Prostate gland (tissue), 2 donors: Measurements from ENCODE around the gene RAB43.

Experiments
- POLR2A ChIP-seq: fragments of 450-650 bp; IDR thresholded peaks from one replicate; pipeline ENCODE4 v1.6.1; 2016; ENCODE audit warnings: antibody characterized with exemption, mild to moderate bottlenecking
- POLR2AphosphoS5 ChIP-seq: sonication (generic); formaldehyde crosslinking; IDR thresholded peaks from one replicate; pipeline ENCODE4 v1.6.1; 2017; ENCODE audit warnings: antibody characterized with exemption
- TF ChIP-seq, protein P1 (sequence below), 4 experiments: fragments of 200-600 bp in 2 of 4; fragments of 450-650 bp in 2 of 4; sonication (generic) in 2 of 4; IDR thresholded peaks; 1 replicate in 3 of 4; 2 replicates in 1 of 4; pipeline ENCODE4 v1.5.1; 2016 to 2019; ENCODE audit warnings: antibody characterized with exemption in 4 of 4, mild to moderate bottlenecking in 2 of 4, moderate library complexity in 2 of 4

DNA sequence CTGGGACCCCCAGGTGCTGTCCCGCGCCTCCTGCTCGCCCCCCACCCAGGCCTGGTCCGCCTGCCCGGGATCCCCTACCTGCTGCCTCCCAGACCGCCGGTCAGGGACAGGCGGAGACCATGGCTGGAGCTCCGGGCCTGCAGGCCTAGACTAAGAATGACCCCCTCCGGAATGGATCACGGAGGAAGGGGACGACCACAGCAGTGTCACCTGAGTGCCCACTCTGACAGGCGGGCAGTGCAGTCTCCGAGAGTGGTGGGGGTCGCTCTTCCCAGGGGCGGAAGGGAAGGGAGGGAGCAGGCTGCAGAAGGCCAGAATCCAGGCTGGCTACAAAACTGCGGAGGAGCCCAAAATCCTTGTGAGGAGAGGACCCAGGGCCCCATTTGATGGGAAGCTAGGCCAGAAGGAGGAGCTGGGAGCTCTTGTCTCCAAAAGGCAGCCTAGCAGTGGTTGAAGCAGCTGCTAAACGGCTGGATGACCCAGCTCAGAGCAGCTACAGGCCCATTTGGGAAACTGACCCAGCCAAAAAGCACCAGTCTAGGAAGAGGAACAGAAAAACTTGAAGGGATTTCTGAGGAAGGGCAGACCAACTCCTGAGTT lies 908 bp upstream of the RAB43 start:
- TF ChIP-seq, protein P1, sequence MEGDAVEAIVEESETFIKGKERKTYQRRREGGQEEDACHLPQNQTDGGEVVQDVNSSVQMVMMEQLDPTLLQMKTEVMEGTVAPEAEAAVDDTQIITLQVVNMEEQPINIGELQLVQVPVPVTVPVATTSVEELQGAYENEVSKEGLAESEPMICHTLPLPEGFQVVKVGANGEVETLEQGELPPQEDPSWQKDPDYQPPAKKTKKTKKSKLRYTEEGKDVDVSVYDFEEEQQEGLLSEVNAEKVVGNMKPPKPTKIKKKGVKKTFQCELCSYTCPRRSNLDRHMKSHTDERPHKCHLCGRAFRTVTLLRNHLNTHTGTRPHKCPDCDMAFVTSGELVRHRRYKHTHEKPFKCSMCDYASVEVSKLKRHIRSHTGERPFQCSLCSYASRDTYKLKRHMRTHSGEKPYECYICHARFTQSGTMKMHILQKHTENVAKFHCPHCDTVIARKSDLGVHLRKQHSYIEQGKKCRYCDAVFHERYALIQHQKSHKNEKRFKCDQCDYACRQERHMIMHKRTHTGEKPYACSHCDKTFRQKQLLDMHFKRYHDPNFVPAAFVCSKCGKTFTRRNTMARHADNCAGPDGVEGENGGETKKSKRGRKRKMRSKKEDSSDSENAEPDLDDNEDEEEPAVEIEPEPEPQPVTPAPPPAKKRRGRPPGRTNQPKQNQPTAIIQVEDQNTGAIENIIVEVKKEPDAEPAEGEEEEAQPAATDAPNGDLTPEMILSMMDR (IDR thresholded peaks at IDR 0.05): no peak
- TF ChIP-seq POLR2A (no peak), POLR2AphosphoS5 (no peak)
